Large intestine (tissue), 12 donors: ENCODE results near the gene SHBG. TPM values are rescaled to one million over a fixed set of nuclear protein-coding genes. Genes with fewer than 3 reads are reported as not detected.

Experiments used
- DNase-seq, 2 donors: peaks; one replicate each; pipeline versions ENCODE4 v3.0.0 to v3.0.0-alpha.2; 2013
- H3K27ac ChIP-seq: one replicate; pipeline ENCODE4 v1.5.1; 2013; ENCODE audit warnings: low read length
- H3K27me3 ChIP-seq: 2 replicates; pipeline ENCODE4 v1.6.1; 2013; ENCODE audit warnings: low read length; ENCODE audit not compliant: control insufficient read depth, insufficient read depth
- H3K36me3 ChIP-seq: 2 replicates; pipeline ENCODE4 v1.6.1; 2013; ENCODE audit warnings: low read length; ENCODE audit not compliant: control insufficient read depth, insufficient read depth
- H3K4me1 ChIP-seq: one replicate; pipeline ENCODE4 v1.6.1; 2013; ENCODE audit warnings: low read length; ENCODE audit not compliant: control insufficient read depth, insufficient read depth
- H3K4me3 ChIP-seq: one replicate; pipeline ENCODE4 v1.5.1; 2013; ENCODE audit warnings: low read length
- H3K9me3 ChIP-seq: one replicate; pipeline ENCODE4 v1.6.1; 2013; ENCODE audit warnings: mild to moderate bottlenecking, low read depth, low read length, moderate library complexity; ENCODE audit not compliant: control insufficient read depth
- WGBS: methylation state at CpG from one replicate; pipeline ENCODE4 v1.1.5; 2013; ENCODE audit warnings: low lambda C conversion rate; ENCODE audit not compliant: insufficient coverage; 5-methylcytosine and 5-hydroxymethylcytosine counted together
- long read RNA-seq, 11 donors: transcript quantifications; one replicate each; lab custom pipeline, GENCODE V29; 2026
- polyA plus RNA-seq: library from polyadenylated mRNA; unstranded; fragments of 120-200 nt; gene quantifications from one replicate; pipeline ENCODE4 v1.2.1, GENCODE V29; 2013

SHBG gene
- 23.6 TPM for polyA plus RNA-seq
- long read RNA-seq, donor 1, transcript SHBG-202 (8 exons, 1,271 nt): major isoform, 7 of 14 reads
- long read RNA-seq, donor 1, partial matches to known transcripts: 5 of 14 reads
- long read RNA-seq, donor 1, other reads (novel, unspliced or antisense): 0 of 14 reads
- long read RNA-seq, donor 2, partial matches to known transcripts: 98 of 684 reads
- long read RNA-seq, donor 2, other reads (novel, unspliced or antisense): 580 of 684 reads
- long read RNA-seq, donor 3: 0 reads
- long read RNA-seq, donor 4, partial matches to known transcripts: 0 of 2 reads
- long read RNA-seq, donor 4, other reads (novel, unspliced or antisense): 0 of 2 reads
- long read RNA-seq, donor 5, partial matches to known transcripts: 0 of 1 reads
- long read RNA-seq, donor 5, other reads (novel, unspliced or antisense): 0 of 1 reads
- long read RNA-seq, donor 6, transcript SHBG-202 (8 exons, 1,271 nt): major isoform, 10 of 14 reads
- long read RNA-seq, donor 6, partial matches to known transcripts: 0 of 14 reads
- long read RNA-seq, donor 6, other reads (novel, unspliced or antisense): 0 of 14 reads
- long read RNA-seq, donor 7, partial matches to known transcripts: 0 of 2 reads
- long read RNA-seq, donor 7, other reads (novel, unspliced or antisense): 0 of 2 reads
- long read RNA-seq, donor 8, transcript SHBG-202 (8 exons, 1,271 nt): major isoform, 15 of 578 reads
- long read RNA-seq, donor 8, partial matches to known transcripts: 138 of 578 reads
- long read RNA-seq, donor 8, other reads (novel, unspliced or antisense): 423 of 578 reads
- long read RNA-seq, donor 9, transcript SHBG-202 (8 exons, 1,271 nt): major isoform, 9 of 14 reads
- long read RNA-seq, donor 9, partial matches to known transcripts: 0 of 14 reads
- long read RNA-seq, donor 9, other reads (novel, unspliced or antisense): 0 of 14 reads
- long read RNA-seq, donor 10, transcript SHBG-202 (8 exons, 1,271 nt): major isoform, 8 of 650 reads
- long read RNA-seq, donor 10, partial matches to known transcripts: 545 of 650 reads
- long read RNA-seq, donor 10, other reads (novel, unspliced or antisense): 94 of 650 reads
- long read RNA-seq, donor 11, transcript SHBG-202 (8 exons, 1,271 nt): major isoform, 5 of 359 reads
- long read RNA-seq, donor 11, partial matches to known transcripts: 215 of 359 reads
- long read RNA-seq, donor 11, other reads (novel, unspliced or antisense): 135 of 359 reads

- Histone ChIP-seq H3K9me3 (no peaks in the 10 kb centered on the region), H3K36me3 (peaks cover 8% of the 10 kb centered on the region), H3K4me3 (no peak within 1 kb of the TSS), H3K4me1 (peaks cover 58% of the 10 kb centered on the region), H3K27ac (peak within 1 kb of the TSS; percentile 80), H3K27me3 (no peaks in the 10 kb centered on the region)
- no CpG with 5 or more reads among the region's 13 CpGs for WGBS
- peak; percentile 69 to 84 for DNase-seq
Measured at GRCh38 chr17:7629939-7630571, at the start of gene SHBG. Gene SHBG (plus strand): TSS chr17:7630135. CDS start chr17:7630173, 38 bp downstream.

GRCh38 chr17:7580604-7581575, 49.0 kb upstream of the SHBG start:
- Histone ChIP-seq H3K9me3 (peaks cover 8% of the 10 kb centered on the region), H3K27ac (peak overlapping the region; percentile 93), H3K4me3 (peak overlapping the region; percentile 49), H3K36me3 (peaks cover 51% of the 10 kb centered on the region), H3K4me1 (peaks cover 70% of the 10 kb centered on the region), H3K27me3 (no peaks in the 10 kb centered on the region)
- no peak for DNase-seq
- 92% methylated on average over 2 of the region's 23 CpGs for WGBS

- DNase-seq: no peak
- Histone ChIP-seq H3K4me3 (peak overlapping the region; percentile 67), H3K4me1 (peaks cover 56% of the 10 kb centered on the region), H3K27ac (peak overlapping the region; percentile 94), H3K36me3 (peaks cover 43% of the 10 kb centered on the region), H3K27me3 (no peaks in the 10 kb centered on the region), H3K9me3 (peaks cover 8% of the 10 kb centered on the region)
- WGBS: no CpG with 5 or more reads among the region's 36 CpGs
Measured at GRCh38 chr17:7582396-7583252, 47.3 kb upstream of the SHBG start.

GRCh38 chr17:7583253-7584109, 46.5 kb upstream of the SHBG start, which contains the start of gene MPDU1:
Gene MPDU1 (plus strand): TSS chr17:7583852. CDS start chr17:7583863, 11 bp downstream.
- Histone ChIP-seq H3K9me3 (peaks cover 8% of the 10 kb centered on the region), H3K36me3 (peaks cover 42% of the 10 kb centered on the region), H3K27me3 (no peaks in the 10 kb centered on the region), H3K4me3 (peak within 1 kb of the TSS; percentile 67), H3K27ac (peak within 1 kb of the TSS; percentile 94), H3K4me1 (peaks cover 49% of the 10 kb centered on the region)
- no CpG with 5 or more reads among the region's 69 CpGs for WGBS
- peak; percentile 97 to 98 for DNase-seq

- WGBS: 100% methylated on average over 1 of the region's 9 CpGs
- DNase-seq: peak in 1 of 2 donors; percentile 57
- Histone ChIP-seq H3K4me3 (no peak overlapping the region), H3K36me3 (peaks cover 48% of the 10 kb centered on the region), H3K4me1 (peaks cover 34% of the 10 kb centered on the region), H3K9me3 (peaks cover 8% of the 10 kb centered on the region), H3K27ac (no peak overlapping the region), H3K27me3 (no peaks in the 10 kb centered on the region)
Measured at GRCh38 chr17:7586673-7587419, 43.1 kb upstream of the SHBG start.

- Histone ChIP-seq H3K27me3 (no peaks in the 10 kb centered on the region), H3K9me3 (peaks cover 7% of the 10 kb centered on the region), H3K4me1 (peaks cover 26% of the 10 kb centered on the region), H3K4me3 (no peak overlapping the region), H3K36me3 (peaks cover 50% of the 10 kb centered on the region), H3K27ac (no peak overlapping the region)
- WGBS: no CpG with 5 or more reads among the region's 12 CpGs
- DNase-seq: no peak
Measured at GRCh38 chr17:7587420-7588151, 42.3 kb upstream of the SHBG start.

- no CpG with 5 or more reads among the region's 30 CpGs for WGBS
- H3K27ac ChIP-seq: no peak overlapping the region
- DNase-seq: no peak
- H3K4me1 ChIP-seq: peaks cover 17% of the 10 kb centered on the region
- peaks cover 60% of the 10 kb centered on the region for H3K36me3 ChIP-seq
- peak overlapping the region; percentile 36 for H3K4me3 ChIP-seq
- no peaks in the 10 kb centered on the region for H3K9me3 ChIP-seq
- no peaks in the 10 kb centered on the region for H3K27me3 ChIP-seq
Measured at GRCh38 chr17:7588553-7589203, 41.3 kb upstream of the SHBG start.
